Measurements from ENCODE around the gene PLCB1. TPM values are rescaled to one million over a fixed set of nuclear protein-coding genes. Genes with fewer than 3 reads are reported as not detected.
A peak's percentile ranks its signal among the peaks of the same experiment; 100 is the strongest.

Gene PLCB1
- total and polyA plus RNA-seq, 4 donors, result 1.6 to 43.8 (median 6.1) TPM

DNA sequence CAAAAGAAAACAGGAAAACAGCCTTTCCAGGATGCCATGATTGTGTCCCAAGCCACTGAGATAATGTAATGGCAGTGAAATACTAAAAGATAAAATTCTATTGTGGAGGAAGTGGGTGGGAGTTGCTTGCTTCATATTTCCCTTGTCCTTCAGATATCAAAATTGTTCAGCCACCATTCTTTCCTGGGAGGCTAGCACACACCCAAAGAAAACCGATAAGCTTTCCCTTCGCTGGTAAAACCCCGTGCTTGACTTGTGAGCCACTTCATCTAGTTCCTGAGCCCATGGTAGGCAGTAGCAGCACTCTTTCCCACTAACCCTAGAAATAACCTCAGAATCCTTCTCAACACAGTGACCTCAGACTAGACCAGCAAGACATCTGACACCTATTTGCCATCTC is 579.4 kb downstream of the PLCB1 start:
- Histone ChIP-seq H3K9ac (ENCODE audit: insufficient read depth in 1 of 2, low read length in 2 of 2) (no peak overlapping the region), H3K4me1 (ENCODE audit: control insufficient read depth in 5 of 5, insufficient read depth in 5 of 5, low read length in 5 of 5) (no peaks in the 10 kb centered on the region), H3K4me3 (no peak overlapping the region), H3K27ac (ENCODE audit: low read depth in 1 of 2, low read length in 1 of 2) (no peak overlapping the region), H3K36me3 (ENCODE audit: control insufficient read depth in 4 of 4, insufficient read depth in 4 of 4, low read length in 4 of 4) (peaks cover 0 to under 1% (median 0%) of the 10 kb centered on the region in 4 donors), H3K9me3 (ENCODE audit: control insufficient read depth in 4 of 4, insufficient read depth in 3 of 4, low read length in 3 of 4) (no peaks in the 10 kb centered on the region), H3K27me3 (ENCODE audit: control insufficient read depth in 3 of 3, insufficient read depth in 3 of 3, low read length in 2 of 3) (no peaks in the 10 kb centered on the region)
- ATAC-seq (ENCODE audit: insufficient read depth, low FRiP score), result no peak
- TF ChIP-seq, protein P1, sequence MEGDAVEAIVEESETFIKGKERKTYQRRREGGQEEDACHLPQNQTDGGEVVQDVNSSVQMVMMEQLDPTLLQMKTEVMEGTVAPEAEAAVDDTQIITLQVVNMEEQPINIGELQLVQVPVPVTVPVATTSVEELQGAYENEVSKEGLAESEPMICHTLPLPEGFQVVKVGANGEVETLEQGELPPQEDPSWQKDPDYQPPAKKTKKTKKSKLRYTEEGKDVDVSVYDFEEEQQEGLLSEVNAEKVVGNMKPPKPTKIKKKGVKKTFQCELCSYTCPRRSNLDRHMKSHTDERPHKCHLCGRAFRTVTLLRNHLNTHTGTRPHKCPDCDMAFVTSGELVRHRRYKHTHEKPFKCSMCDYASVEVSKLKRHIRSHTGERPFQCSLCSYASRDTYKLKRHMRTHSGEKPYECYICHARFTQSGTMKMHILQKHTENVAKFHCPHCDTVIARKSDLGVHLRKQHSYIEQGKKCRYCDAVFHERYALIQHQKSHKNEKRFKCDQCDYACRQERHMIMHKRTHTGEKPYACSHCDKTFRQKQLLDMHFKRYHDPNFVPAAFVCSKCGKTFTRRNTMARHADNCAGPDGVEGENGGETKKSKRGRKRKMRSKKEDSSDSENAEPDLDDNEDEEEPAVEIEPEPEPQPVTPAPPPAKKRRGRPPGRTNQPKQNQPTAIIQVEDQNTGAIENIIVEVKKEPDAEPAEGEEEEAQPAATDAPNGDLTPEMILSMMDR (IDR thresholded peaks at IDR 0.05; ENCODE audit: control extremely low read depth, extremely low read depth), result no peak
- WGBS, 2 donors, result 80 to 92% methylated on average over 3 of the region's 3 CpGs
- DNase-seq, result no peak

DNA sequence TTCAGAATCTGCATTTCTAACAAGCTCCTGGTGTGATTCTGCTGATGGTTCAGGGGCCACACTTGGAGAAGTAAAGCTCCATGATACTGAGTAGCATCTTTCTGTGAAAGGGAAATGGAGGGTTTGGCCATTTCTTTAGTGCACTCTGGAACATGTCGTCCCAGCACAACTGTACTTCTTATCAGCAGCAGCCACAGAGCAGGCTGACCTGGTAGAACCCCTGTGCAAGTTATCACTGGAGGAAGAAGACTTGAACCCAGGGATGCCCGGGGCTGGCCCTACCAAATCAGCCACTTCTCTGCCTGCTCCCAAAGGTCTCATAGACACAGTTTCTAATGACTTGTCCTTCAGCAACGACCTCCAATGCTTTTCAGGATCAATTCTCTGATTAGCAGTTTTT is 582.1 kb downstream of the PLCB1 start:
- TF ChIP-seq, protein P1 (IDR thresholded peaks at IDR 0.05; ENCODE audit: control extremely low read depth, extremely low read depth), result no peak
- Histone ChIP-seq H3K27ac (ENCODE audit: low read depth in 1 of 2, low read length in 1 of 2) (no peak overlapping the region), H3K4me1 (ENCODE audit: control insufficient read depth in 5 of 5, insufficient read depth in 5 of 5, low read length in 5 of 5) (no peaks in the 10 kb centered on the region), H3K36me3 (ENCODE audit: control insufficient read depth in 4 of 4, insufficient read depth in 4 of 4, low read length in 4 of 4) (peaks cover 0 to 1% (median 0%) of the 10 kb centered on the region in 4 donors), H3K27me3 (ENCODE audit: control insufficient read depth in 3 of 3, insufficient read depth in 3 of 3, low read length in 2 of 3) (no peaks in the 10 kb centered on the region), H3K4me3 (no peak overlapping the region), H3K9me3 (ENCODE audit: control insufficient read depth in 4 of 4, insufficient read depth in 3 of 4, low read length in 3 of 4) (no peaks in the 10 kb centered on the region), H3K9ac (ENCODE audit: insufficient read depth in 1 of 2, low read length in 2 of 2) (no peak overlapping the region)
- no peak for ATAC-seq (ENCODE audit: insufficient read depth, low FRiP score)
- DNase-seq, result no peak
- 79 to 82% methylated on average over 3 of the region's 3 CpGs for WGBS, 2 donors

DNA sequence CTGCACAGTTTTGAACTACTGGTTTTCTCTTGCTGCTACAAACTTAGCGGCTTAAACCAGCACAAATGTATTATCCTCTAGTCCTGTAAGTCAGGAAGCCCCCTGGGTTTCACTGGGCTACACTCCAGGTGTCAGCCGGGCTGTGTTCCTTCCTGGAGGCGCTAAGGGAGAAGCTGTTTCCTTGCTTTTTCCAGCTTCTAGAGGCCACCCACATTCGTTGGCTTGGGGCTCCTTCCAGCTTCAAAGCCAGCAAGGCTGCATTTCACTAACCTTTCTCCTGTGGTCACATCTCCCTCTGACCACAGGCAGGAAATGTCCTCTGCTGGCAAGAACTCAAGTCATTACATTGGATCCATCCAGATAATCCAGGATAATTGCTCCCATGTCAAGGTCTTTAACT is 586.2 kb downstream of the PLCB1 start:
- Histone ChIP-seq H3K36me3 (ENCODE audit: control insufficient read depth in 4 of 4, insufficient read depth in 4 of 4, low read length in 4 of 4) (peaks cover 0 to 1% (median 0%) of the 10 kb centered on the region in 4 donors), H3K9ac (ENCODE audit: insufficient read depth in 1 of 2, low read length in 2 of 2) (no peak overlapping the region), H3K4me1 (ENCODE audit: control insufficient read depth in 5 of 5, insufficient read depth in 5 of 5, low read length in 5 of 5) (no peaks in the 10 kb centered on the region), H3K4me3 (no peak overlapping the region), H3K9me3 (ENCODE audit: control insufficient read depth in 4 of 4, insufficient read depth in 3 of 4, low read length in 3 of 4) (no peaks in the 10 kb centered on the region), H3K27me3 (ENCODE audit: control insufficient read depth in 3 of 3, insufficient read depth in 3 of 3, low read length in 2 of 3) (no peaks in the 10 kb centered on the region), H3K27ac (ENCODE audit: low read depth in 1 of 2, low read length in 1 of 2) (no peak overlapping the region)
- ATAC-seq (ENCODE audit: insufficient read depth, low FRiP score) (no peak), DNase-seq (peak in 1 of 3 donors; percentile 27)
- TF ChIP-seq, protein P1 (IDR thresholded peaks at IDR 0.05; ENCODE audit: control extremely low read depth, extremely low read depth), result no peak
- 70 to 73% methylated on average over 4 of the region's 4 CpGs for WGBS, 2 donors

DNA sequence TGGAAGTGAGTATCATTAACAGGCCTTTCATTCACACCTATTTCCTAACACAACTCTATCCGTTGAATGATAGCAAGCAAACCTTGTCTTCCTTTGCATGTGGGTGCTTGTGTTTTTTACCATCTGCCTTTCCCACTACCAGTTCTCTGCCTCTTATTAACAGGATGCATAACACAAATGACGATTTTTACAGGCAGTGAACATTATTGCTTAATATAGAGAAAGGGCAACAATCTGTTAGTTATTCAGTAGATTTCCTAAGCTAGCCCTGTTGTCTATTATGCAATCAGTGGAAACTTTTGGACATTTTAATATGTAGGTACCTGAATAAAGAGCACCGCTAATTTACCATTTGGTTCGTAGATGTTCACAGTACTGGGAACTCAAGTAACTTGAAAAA is 588.0 kb downstream of the PLCB1 start:
- DNase-seq (peak in 2 of 3 donors; percentile 12 to 28), ATAC-seq (ENCODE audit: insufficient read depth, low FRiP score) (no peak)
- H3K9me3 ChIP-seq (ENCODE audit: control insufficient read depth in 4 of 4, insufficient read depth in 3 of 4, low read length in 3 of 4), result no peaks in the 10 kb centered on the region
- no peak overlapping the region for H3K4me3 ChIP-seq
- H3K27me3 ChIP-seq (ENCODE audit: control insufficient read depth in 3 of 3, insufficient read depth in 3 of 3, low read length in 2 of 3), result no peaks in the 10 kb centered on the region
- 33 to 36% methylated on average over 4 of the region's 4 CpGs for WGBS, 2 donors
- H3K4me1 ChIP-seq (ENCODE audit: control insufficient read depth in 5 of 5, insufficient read depth in 5 of 5, low read length in 5 of 5), result peaks cover 0 to 15% (median 0%) of the 10 kb centered on the region in 5 donors
- H3K36me3 ChIP-seq (ENCODE audit: control insufficient read depth in 4 of 4, insufficient read depth in 4 of 4, low read length in 4 of 4), result peaks cover 0 to 1% (median 0%) of the 10 kb centered on the region in 4 donors
- no peak overlapping the region for H3K27ac ChIP-seq (ENCODE audit: low read depth in 1 of 2, low read length in 1 of 2)
- no peak overlapping the region for H3K9ac ChIP-seq (ENCODE audit: insufficient read depth in 1 of 2, low read length in 2 of 2)
- TF ChIP-seq, protein P1 (IDR thresholded peaks at IDR 0.05; ENCODE audit: control extremely low read depth, extremely low read depth), result no peak
